B cell (primary cell): ENCODE measurements around the gene SEL1L. TPM values are rescaled to one million over a fixed set of nuclear protein-coding genes. Genes with fewer than 3 reads are reported as not detected.
"Not testable (repeated sequence)": the region's sequence is repeated elsewhere in the genome, so short reads cannot be mapped to it uniquely, and the experiment has no call there.

Experiments
- ATAC-seq: fragments of 200-7000 bp; cut with Tn5 transposase; one replicate; pipeline ENCODE4 v1.10.0; 2021; ENCODE audit warnings: low read depth, mild to moderate bottlenecking, moderate number of reproducible peaks, moderate library complexity
- CTCF ChIA-PET: fragments of 350-600 bp; sonication (Branson Sonifier 250); formaldehyde crosslinking; loops from one replicate; lab custom pipeline; 2021; ENCODE audit warnings: antibody characterized with exemption, inconsistent platforms; lab: Charles Lee
- POLR2A ChIA-PET: fragments of 350-600 bp; sonication (Branson Sonifier 250); formaldehyde crosslinking; loops from one replicate; lab custom pipeline; 2021; ENCODE audit warnings: antibody characterized with exemption; lab: Charles Lee
- DNase-seq: peaks from one replicate; pipeline ENCODE4 v3.0.0; 2013
- H2AFZ ChIP-seq: 2 replicates; pipeline ENCODE4 v1.6.1; 2012; ENCODE audit warnings: mild to moderate bottlenecking, low read depth, low read length; ENCODE audit not compliant: insufficient read depth, poor library complexity, severe bottlenecking
- H3K27ac ChIP-seq, 2 donors: 1 replicate in 1 of 2; 2 replicates in 1 of 2; pipeline ENCODE4 v1.5.1; 2012 to 2013; ENCODE audit warnings: low read length in 2 of 2, mild to moderate bottlenecking in 2 of 2, moderate library complexity in 1 of 2
- H3K27me3 ChIP-seq, 4 experiments: fragments of 200-600 bp in 1 of 4; sonication (generic) in 1 of 4; replicated peaks in 1 of 4; 1 replicate in 2 of 4; 2 replicates in 2 of 4; pipeline versions ENCODE4 v1.6.1 to v1.7.0; 2013 to 2016; ENCODE audit warnings: low read length in 3 of 4, mild to moderate bottlenecking in 2 of 4, mixed read lengths in 1 of 4, moderate library complexity in 1 of 4; ENCODE audit not compliant: insufficient read depth in 4 of 4, control insufficient read depth in 3 of 4; ENCODE audit errors: control extremely low read depth in 1 of 4
- H3K36me3 ChIP-seq, 2 experiments: replicated peaks in 1 of 2; 1 replicate in 1 of 2; 2 replicates in 1 of 2; pipeline versions ENCODE4 v1.6.1 to v1.7.1; 2013; ENCODE audit warnings: low read length in 1 of 2; ENCODE audit not compliant: insufficient read depth in 2 of 2, control insufficient read depth in 1 of 2; ENCODE audit errors: control extremely low read depth in 1 of 2, extremely low read depth in 1 of 2
- H3K4me1 ChIP-seq, 2 donors: fragments of 200-600 bp in 1 of 2; sonication (generic) in 1 of 2; 1 replicate in 1 of 2; 2 replicates in 1 of 2; pipeline versions ENCODE4 v1.5.1 to v1.6.1; 2013 to 2017; ENCODE audit warnings: low read length in 2 of 2; ENCODE audit not compliant: control insufficient read depth in 2 of 2, insufficient read depth in 2 of 2
- H3K4me2 ChIP-seq: replicated peaks from 2 replicates; pipeline ENCODE3; 2012; ENCODE audit warnings: mild to moderate bottlenecking, low read depth, low read length; ENCODE audit not compliant: poor library complexity, severe bottlenecking
- H3K4me3 ChIP-seq, 5 experiments: fragments of 200-600 bp in 1 of 5; sonication (generic) in 1 of 5; 1 replicate in 3 of 5; 2 replicates in 2 of 5; pipeline versions ENCODE4 v1.5.1 to v1.7.0; 2011 to 2016; ENCODE audit warnings: low read length in 4 of 5, mild to moderate bottlenecking in 4 of 5, low read depth in 2 of 5, control low read depth in 1 of 5, moderate library complexity in 1 of 5; ENCODE audit not compliant: insufficient read depth in 1 of 5; ENCODE audit errors: control extremely low read depth in 1 of 5, extremely low read depth in 1 of 5
- H3K79me2 ChIP-seq: fragments of 200-600 bp; sonication (generic); one replicate; pipeline ENCODE4 v1.6.0; 2016; ENCODE audit warnings: low read length; ENCODE audit not compliant: control insufficient read depth, insufficient read depth
- H3K9ac ChIP-seq: fragments of 200-600 bp; sonication (generic); 2 replicates; pipeline ENCODE4 v1.6.1; 2017; ENCODE audit warnings: mild to moderate bottlenecking, low read length, moderate library complexity
- H3K9me3 ChIP-seq, 3 donors: one replicate each; pipeline versions ENCODE4 v1.6.1 to v1.7.1; 2013; ENCODE audit warnings: low read length in 2 of 3; ENCODE audit not compliant: control insufficient read depth in 2 of 3, insufficient read depth in 1 of 3; ENCODE audit errors: control extremely low read depth in 1 of 3
- H4K20me1 ChIP-seq: 2 replicates; pipeline ENCODE4 v1.6.0; 2012; ENCODE audit warnings: mild to moderate bottlenecking, low read length; ENCODE audit not compliant: insufficient read depth, control insufficient read depth, poor library complexity, severe bottlenecking
- H3K27ac Mint-ChIP-seq: one replicate; pipeline ENCODE4 v1.8.0; 2021; ENCODE audit warnings: mixed read lengths
- H3K27me3 Mint-ChIP-seq: one replicate; pipeline ENCODE4 v1.8.0; 2021; ENCODE audit warnings: mixed read lengths
- H3K4me1 Mint-ChIP-seq: one replicate; pipeline ENCODE4 v1.8.0; 2021; ENCODE audit warnings: mixed read lengths
- H3K4me3 Mint-ChIP-seq: one replicate; pipeline ENCODE4 v1.8.0; 2021; ENCODE audit warnings: mixed read lengths
- H3K9me3 Mint-ChIP-seq: one replicate; pipeline ENCODE4 v1.8.0; 2022; ENCODE audit warnings: mixed read lengths; ENCODE audit not compliant: insufficient read depth
- CTCF ChIP-seq: fragments of 200-600 bp; IDR thresholded peaks from one replicate; pipeline ENCODE4 v1.8.0; 2022; ENCODE audit warnings: antibody characterized with exemption, mild to moderate bottlenecking
- EZH2 ChIP-seq: IDR thresholded peaks from 2 replicates; pipeline ENCODE4 v1.6.1; 2012; ENCODE audit warnings: borderline replicate concordance, low read depth, mild to moderate bottlenecking, moderate library complexity, low read length; ENCODE audit not compliant: insufficient read depth, poor library complexity, severe bottlenecking
- WGBS: methylation state at CpG from one replicate; pipeline ENCODE4 v1.1.5; 2013; ENCODE audit warnings: missing lambda C conversion rate; ENCODE audit not compliant: insufficient coverage; 5-methylcytosine and 5-hydroxymethylcytosine counted together
- intact Hi-C: fragments of 100-400 bp; cut with micrococcal nuclease; formaldehyde crosslinking; loops from one replicate; pipeline ENCODE4 v1.10.0; 2022
- polyA plus RNA-seq: library from polyadenylated mRNA; depleted of rRNA; stranded (reverse); fragments of >200 nt; gene quantifications from 2 replicates; pipeline ENCODE4 v1.2.3, GENCODE V29; 2012
- total RNA-seq, 2 donors: library from RNA; stranded (reverse); fragments of 120-200 nt in 1 of 2; gene quantifications; 1 replicate in 1 of 2; 2 replicates in 1 of 2; pipeline versions ENCODE4 v1.2.3 to v1.2.4, GENCODE V29; 2013 to 2022

Gene SEL1L
- total and polyA plus RNA-seq, 2 donors (not counting 1 experiment from before 2014, with no cell fraction given), result 7.3 to 50.0 TPM

- Histone ChIP-seq H3K4me1 (peaks cover 11 to 13% of the 10 kb centered on the region in 2 donors), H2AFZ (no peak overlapping the region), H3K27ac (no peak overlapping the region), H3K4me2 (no peak overlapping the region), H3K9ac (peak overlapping the region; percentile 23), H3K79me2 (peaks cover 12% of the 10 kb centered on the region), H3K27me3 (no peaks in the 10 kb centered on the region), H3K4me3 (no peak overlapping the region), H3K9me3 (peaks cover 0 to 7% (median 0%) of the 10 kb centered on the region in 3 donors), H3K36me3 (peaks cover 1 to 63% of the 10 kb centered on the region in 2 experiments), H4K20me1 (no peaks in the 10 kb centered on the region)
- Mint-ChIP-seq H3K27me3 (no peaks in the 10 kb centered on the region), H3K4me3 (no peak overlapping the region), H3K9me3 (no peaks in the 10 kb centered on the region), H3K4me1 (peaks cover 17% of the 10 kb centered on the region), H3K27ac (no peak overlapping the region)
- ATAC-seq (no peak), DNase-seq (no peak)
- intact Hi-C loops, result no loop called here
- ChIA-PET POLR2A (no interaction called here), CTCF (no interaction called here)
- WGBS, result 95% methylated on average over 2 of the region's 2 CpGs
- TF ChIP-seq CTCF (no peak), EZH2 (no peak)
Observed at GRCh38 chr14:81516986-81517797, 16.5 kb downstream of the SEL1L start.

- H3K4me3 Mint-ChIP-seq, H3K9me3 Mint-ChIP-seq, CTCF ChIA-PET, H3K4me2 ChIP-seq, intact Hi-C loops, POLR2A ChIA-PET, H3K9me3 ChIP-seq, H3K27me3 Mint-ChIP-seq, H3K4me3 ChIP-seq, H3K27me3 ChIP-seq, DNase-seq, H3K9ac ChIP-seq, H3K27ac ChIP-seq, H4K20me1 ChIP-seq, ATAC-seq, H3K27ac Mint-ChIP-seq, H2AFZ ChIP-seq: not testable (repeated sequence)
- Histone ChIP-seq H3K36me3 (peaks cover 1 to 54% of the 10 kb centered on the region in 2 experiments), H3K4me1 (peaks cover 11 to 13% of the 10 kb centered on the region in 2 donors), H3K79me2 (peaks cover 12% of the 10 kb centered on the region)
- WGBS, result 94% methylated on average over 7 of the region's 8 CpGs
- peaks cover 19% of the 10 kb centered on the region for H3K4me1 Mint-ChIP-seq
Observed at GRCh38 chr14:81515927-81516326, 17.7 kb downstream of the SEL1L start.

- H3K9me3 ChIP-seq, H3K27ac ChIP-seq, H3K9ac ChIP-seq, H3K4me2 ChIP-seq, POLR2A ChIA-PET, H4K20me1 ChIP-seq, H3K27ac Mint-ChIP-seq, H3K4me1 ChIP-seq, H3K27me3 Mint-ChIP-seq, ATAC-seq, H2AFZ ChIP-seq, DNase-seq, H3K4me1 Mint-ChIP-seq, H3K27me3 ChIP-seq, CTCF ChIA-PET, H3K4me3 Mint-ChIP-seq, intact Hi-C loops, H3K4me3 ChIP-seq, H3K9me3 Mint-ChIP-seq: not testable (repeated sequence)
- Histone ChIP-seq H3K79me2 (peaks cover 14% of the 10 kb centered on the region), H3K36me3 (peaks cover 8 to 41% of the 10 kb centered on the region in 2 experiments)
- WGBS, result 94% methylated on average over 6 of the region's 6 CpGs
Observed at GRCh38 chr14:81512826-81513225, 20.8 kb downstream of the SEL1L start.
